Measurements from ENCODE around the gene ZNF205.

- no peak for TF ChIP-seq CTCF (IDR thresholded peaks at IDR 0.05)
- no peak for TF ChIP-seq POLR2A (IDR thresholded peaks at IDR 0.05)
Observed at GRCh38 chr16:3066440-3066748, 46.0 kb upstream of the ZNF205 start.
